ENCODE data around the gene AMN1.

DNA sequence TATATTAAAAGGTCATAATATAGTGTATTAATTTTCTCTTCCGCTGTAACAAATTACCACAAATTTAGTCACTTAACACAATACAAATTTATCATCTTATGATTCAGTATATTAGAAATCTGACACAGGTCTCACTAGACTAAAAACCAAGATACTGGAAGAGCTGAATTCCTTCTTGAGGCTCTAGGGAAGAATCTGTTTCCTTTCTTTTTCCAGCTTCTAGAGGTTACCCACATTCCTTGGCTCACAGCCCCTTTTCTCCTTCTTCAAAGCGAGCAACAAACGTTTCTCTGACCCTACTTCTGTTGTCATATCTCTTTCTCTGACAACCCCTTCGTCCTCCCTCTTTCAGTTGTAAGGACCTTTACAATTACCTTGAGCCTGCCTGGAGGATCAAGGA is 43.4 kb upstream of the AMN1 start:
- TF ChIP-seq, protein P1, sequence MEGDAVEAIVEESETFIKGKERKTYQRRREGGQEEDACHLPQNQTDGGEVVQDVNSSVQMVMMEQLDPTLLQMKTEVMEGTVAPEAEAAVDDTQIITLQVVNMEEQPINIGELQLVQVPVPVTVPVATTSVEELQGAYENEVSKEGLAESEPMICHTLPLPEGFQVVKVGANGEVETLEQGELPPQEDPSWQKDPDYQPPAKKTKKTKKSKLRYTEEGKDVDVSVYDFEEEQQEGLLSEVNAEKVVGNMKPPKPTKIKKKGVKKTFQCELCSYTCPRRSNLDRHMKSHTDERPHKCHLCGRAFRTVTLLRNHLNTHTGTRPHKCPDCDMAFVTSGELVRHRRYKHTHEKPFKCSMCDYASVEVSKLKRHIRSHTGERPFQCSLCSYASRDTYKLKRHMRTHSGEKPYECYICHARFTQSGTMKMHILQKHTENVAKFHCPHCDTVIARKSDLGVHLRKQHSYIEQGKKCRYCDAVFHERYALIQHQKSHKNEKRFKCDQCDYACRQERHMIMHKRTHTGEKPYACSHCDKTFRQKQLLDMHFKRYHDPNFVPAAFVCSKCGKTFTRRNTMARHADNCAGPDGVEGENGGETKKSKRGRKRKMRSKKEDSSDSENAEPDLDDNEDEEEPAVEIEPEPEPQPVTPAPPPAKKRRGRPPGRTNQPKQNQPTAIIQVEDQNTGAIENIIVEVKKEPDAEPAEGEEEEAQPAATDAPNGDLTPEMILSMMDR (IDR thresholded peaks at IDR 0.05; ENCODE audit: insufficient read depth, low read depth, low read length), result no peak
- no peak for TF ChIP-seq EZH2 (IDR thresholded peaks at IDR 0.05; ENCODE audit: insufficient read depth, low read length)
